ENCODE results near the gene PTCH1. TPM values are rescaled to one million over a fixed set of nuclear protein-coding genes. Genes with fewer than 3 reads are reported as not detected.

PTCH1 gene
- polyA plus RNA-seq, 2 of the 4 experiments (the other 2 are of a cell fraction), result 1.9 to 4.8 TPM

DNA sequence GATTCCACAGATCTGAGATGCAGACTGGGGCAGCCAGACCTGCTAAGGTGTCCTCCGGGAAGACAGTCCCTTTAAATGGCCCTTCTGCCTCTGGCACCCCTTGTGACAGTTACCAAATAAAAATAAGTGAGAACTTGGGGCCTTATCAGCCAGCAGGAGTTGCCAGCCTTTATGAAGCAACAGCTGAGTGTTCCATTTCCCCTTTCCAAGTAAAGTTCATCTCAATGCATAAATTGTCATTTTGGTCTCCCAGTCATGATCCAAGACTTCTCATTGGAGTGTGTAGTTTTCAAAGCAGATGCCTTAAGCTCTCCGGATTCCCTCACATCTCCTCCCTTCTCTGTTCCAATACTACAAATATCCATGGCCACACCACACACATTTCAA is 4.1 kb downstream of the PTCH1 start:
- no peak overlapping the region for H3K4me2 ChIP-seq
- ATAC-seq (no peak), FAIRE-seq (no peak), DNase-seq (ENCODE audit: low read depth in 1 of 2, low spot score in 1 of 2) (no peak)
- no peaks in the 10 kb centered on the region for H3K9me3 ChIP-seq
- 88% methylated on average over 2 of the region's 2 CpGs for WGBS (ENCODE audit: missing lambda C conversion rate)
- ChIA-PET CTCF (interaction anchor here (1.0 kb wide), 1 partner anchor 373 kb away, joined by 3 read pairs; no protein-coding TSS in a partner anchor), POLR2A (no interaction called here)
- TF ChIP-seq RCOR1 (IDR thresholded peaks at IDR 0.05; ENCODE audit: low read depth, low read length), result no peak
- no peak for TF ChIP-seq PBX3 (IDR thresholded peaks at IDR 0.05)
- TF ChIP-seq CTCF (IDR thresholded peaks at IDR 0.05), result no peak
- TF ChIP-seq HES2 (IDR thresholded peaks at IDR 0.05), result no peak
- TF ChIP-seq JUN (IDR thresholded peaks at IDR 0.05), result no peak
- no peak for TF ChIP-seq MAFK (IDR thresholded peaks at IDR 0.05; ENCODE audit: partially characterized antibody)
- TF ChIP-seq TFCP2L1 (CRISPR knock-in tag; IDR thresholded peaks at IDR 0.05), result no peak
- TF ChIP-seq MAZ (IDR thresholded peaks at IDR 0.05; ENCODE audit: borderline replicate concordance, low read depth, low read length), result no peak
- 0 out of 3 replicates have a peak, but pooled peaks cover 5% of the 10 kb centered on the region for H3K4me1 ChIP-seq
- H3K4me3 ChIP-seq, result no peak overlapping the region
- H3K27ac ChIP-seq, result no peak overlapping the region

DNA sequence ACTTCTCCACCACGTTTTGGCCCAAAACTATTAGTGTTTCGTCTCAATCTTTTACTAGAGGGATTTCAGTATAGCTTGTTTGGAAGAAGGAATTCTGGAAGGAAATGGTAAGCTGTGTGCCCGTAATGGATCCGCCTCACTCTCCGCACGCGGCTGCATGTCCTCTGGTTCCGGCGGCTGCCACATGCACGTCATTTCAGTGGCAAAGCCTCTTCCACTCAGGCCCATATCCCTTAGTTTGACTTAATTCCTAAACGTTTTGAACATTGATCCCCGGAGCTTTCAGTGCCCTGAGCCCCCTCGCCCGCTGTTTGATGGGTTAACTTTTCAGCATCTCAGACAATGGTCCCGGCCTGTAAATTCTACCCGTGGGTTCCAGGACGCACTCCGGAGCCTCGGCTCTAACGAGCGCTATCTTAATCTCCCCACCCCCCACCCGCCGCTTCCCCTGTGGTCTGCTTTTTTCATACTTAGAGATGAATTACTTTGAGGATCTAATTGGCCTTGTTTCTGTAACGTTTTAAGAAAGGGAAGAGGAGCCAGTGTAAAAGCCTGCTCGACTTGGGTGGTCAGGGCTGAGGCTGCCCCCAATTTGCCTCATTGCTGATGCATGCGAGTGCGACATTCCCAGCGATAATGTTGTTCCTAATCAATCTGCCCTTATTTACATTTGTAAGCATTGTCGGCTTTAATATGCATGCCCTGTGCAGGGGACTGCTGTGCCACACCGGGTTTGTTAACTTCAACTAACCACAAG is 4.6 kb downstream of the PTCH1 start:
- ChIA-PET CTCF (no interaction called here), POLR2A (interaction anchor here (0.6 to 2.0 kb wide), 2 partner anchors 364 to 1317 kb away, joined by 3 to 15 read pairs; partner anchors contain the start of gene ERCC6L2)
- Histone ChIP-seq H3K9me3 (no peaks in the 10 kb centered on the region), H3K4me1 (0 out of 3 replicates have a peak, but pooled peaks cover 5% of the 10 kb centered on the region), H3K27ac (peak overlapping the region in 1 of 2 experiments; percentile 97; a peak in 3 of 6 replicates), H3K4me3 (peak overlapping the region; percentile 84), H3K4me2 (peak overlapping the region; percentile 100)
- 91% methylated on average over 30 of the region's 30 CpGs for WGBS (ENCODE audit: missing lambda C conversion rate)
- DNase-seq (ENCODE audit: low read depth in 1 of 2, low spot score in 1 of 2) (no peak), ATAC-seq (no peak), FAIRE-seq (no peak)
- TF ChIP-seq, protein P1, sequence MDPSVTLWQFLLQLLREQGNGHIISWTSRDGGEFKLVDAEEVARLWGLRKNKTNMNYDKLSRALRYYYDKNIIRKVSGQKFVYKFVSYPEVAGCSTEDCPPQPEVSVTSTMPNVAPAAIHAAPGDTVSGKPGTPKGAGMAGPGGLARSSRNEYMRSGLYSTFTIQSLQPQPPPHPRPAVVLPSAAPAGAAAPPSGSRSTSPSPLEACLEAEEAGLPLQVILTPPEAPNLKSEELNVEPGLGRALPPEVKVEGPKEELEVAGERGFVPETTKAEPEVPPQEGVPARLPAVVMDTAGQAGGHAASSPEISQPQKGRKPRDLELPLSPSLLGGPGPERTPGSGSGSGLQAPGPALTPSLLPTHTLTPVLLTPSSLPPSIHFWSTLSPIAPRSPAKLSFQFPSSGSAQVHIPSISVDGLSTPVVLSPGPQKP (IDR thresholded peaks at IDR 0.05; ENCODE audit: low read depth, low read length), result no peak
- TF ChIP-seq FOSB (CRISPR knock-in tag; IDR thresholded peaks at IDR 0.05) (no peak), HES2 (IDR thresholded peaks at IDR 0.05) (no peak), HOXB13 (CRISPR knock-in tag; IDR thresholded peaks at IDR 0.05; ENCODE audit: low read depth) (no peak), EHMT2 (IDR thresholded peaks at IDR 0.05; ENCODE audit: low read depth) (no peak), HOXB5 (CRISPR knock-in tag; IDR thresholded peaks at IDR 0.05) (no peak), ZSCAN20 (CRISPR knock-in tag; IDR thresholded peaks at IDR 0.05) (no peak), CHD4 (IDR thresholded peaks at IDR 0.05; ENCODE audit: borderline replicate concordance) (no peak), KDM5A (IDR thresholded peaks at IDR 0.05) (no peak), CHD2 (IDR thresholded peaks at IDR 0.05; ENCODE audit: low read length, partially characterized antibody) (no peak), TP53 (CRISPR knock-in tag; IDR thresholded peaks at IDR 0.05) (no peak), ZFP36 (IDR thresholded peaks at IDR 0.05; ENCODE audit: borderline replicate concordance, partially characterized antibody) (no peak), BHLHE40 (IDR thresholded peaks at IDR 0.05; ENCODE audit: low read depth, low read length) (no peak), REST (IDR thresholded peaks at IDR 0.05) (no peak), POLR2A (IDR thresholded peaks at IDR 0.05; ENCODE audit: low read length) (no peak), TFCP2L1 (CRISPR knock-in tag; IDR thresholded peaks at IDR 0.05) (no peak), MAZ (IDR thresholded peaks at IDR 0.05; ENCODE audit: borderline replicate concordance, low read depth, low read length) (no peak), MAFK (IDR thresholded peaks at IDR 0.05; ENCODE audit: partially characterized antibody) (no peak)
